GM23338 (cell line): Measurements from ENCODE around the gene NEK10. TPM values are rescaled to one million over a fixed set of nuclear protein-coding genes. Genes with fewer than 3 reads are reported as not detected.

Experiments
- ATAC-seq: fragments of 200-7000 bp; cut with Tn5 transposase; 3 replicates; pipeline ENCODE4 v1.9.1; 2020
- DNase-seq: peaks from one replicate; pipeline ENCODE4 v3.0.0-alpha.2; 2015; ENCODE audit warnings: low spot score
- H2AFZ ChIP-seq: fragments of 200-600 bp; sonication (generic); 2 replicates; pipeline ENCODE4 v1.8.0; 2016; ENCODE audit warnings: antibody characterized with exemption, mild to moderate bottlenecking, moderate library complexity
- H3F3A ChIP-seq: fragments of 200-600 bp; sonication (generic); replicated peaks from 2 replicates; pipeline ENCODE4 v1.8.0; 2017; ENCODE audit warnings: antibody characterized with exemption, mixed run types, low read depth
- H3K27ac ChIP-seq: fragments of 200-600 bp; sonication (generic); 2 replicates; pipeline ENCODE4 v1.6.1; 2016; ENCODE audit warnings: low read depth
- H3K27me3 ChIP-seq: fragments of 200-600 bp; sonication (generic); 2 replicates; pipeline ENCODE4 v1.8.0; 2016; ENCODE audit warnings: mild to moderate bottlenecking, mixed run types, moderate library complexity; ENCODE audit not compliant: insufficient read depth
- H3K36me3 ChIP-seq: fragments of 200-600 bp; sonication (generic); 2 replicates; pipeline ENCODE4 v1.8.0; 2016; ENCODE audit warnings: mild to moderate bottlenecking; ENCODE audit not compliant: insufficient read depth
- H3K4me1 ChIP-seq: fragments of 200-600 bp; sonication (generic); 2 replicates; pipeline ENCODE4 v1.8.0; 2016; ENCODE audit warnings: mild to moderate bottlenecking, moderate library complexity; ENCODE audit not compliant: insufficient read depth
- H3K4me2 ChIP-seq: fragments of 200-600 bp; sonication (generic); 2 replicates; pipeline ENCODE4 v1.7.1; 2017; ENCODE audit warnings: mixed run types
- H3K4me3 ChIP-seq: fragments of 200-600 bp; sonication (generic); 2 replicates; pipeline ENCODE4 v1.6.1; 2016; ENCODE audit warnings: mixed run types
- H3K79me2 ChIP-seq: fragments of 200-600 bp; sonication (generic); replicated peaks from 2 replicates; pipeline ENCODE4 v1.8.0; 2017; ENCODE audit warnings: mild to moderate bottlenecking; ENCODE audit not compliant: insufficient read depth
- H3K9me2 ChIP-seq: fragments of 200-600 bp; sonication (generic); 2 replicates; pipeline ENCODE4 v1.8.0; 2017; ENCODE audit not compliant: insufficient read depth
- H4K20me1 ChIP-seq: fragments of 200-600 bp; sonication (generic); replicated peaks from 2 replicates; pipeline ENCODE4 v1.8.0; 2017; ENCODE audit warnings: mild to moderate bottlenecking; ENCODE audit not compliant: insufficient read depth
- H3K27ac Mint-ChIP-seq: 2 replicates; pipeline ENCODE4 v1.8.0; 2020; ENCODE audit warnings: inconsistent platforms, mild to moderate bottlenecking, moderate library complexity, mixed read lengths
- H3K27me3 Mint-ChIP-seq: 3 replicates; pipeline ENCODE4 v1.8.0; 2022; ENCODE audit warnings: low read depth, mild to moderate bottlenecking, moderate library complexity, mixed read lengths, inconsistent platforms; ENCODE audit not compliant: insufficient read depth, poor library complexity
- H3K36me3 Mint-ChIP-seq: 3 replicates; pipeline ENCODE4 v1.8.0; 2021; ENCODE audit warnings: low read depth, mild to moderate bottlenecking, inconsistent platforms, moderate library complexity, mixed read lengths
- H3K4me1 Mint-ChIP-seq: 3 replicates; pipeline ENCODE4 v1.8.0; 2020; ENCODE audit warnings: mild to moderate bottlenecking, inconsistent platforms, mixed read lengths
- H3K4me3 Mint-ChIP-seq: 3 replicates; pipeline ENCODE4 v1.8.0; 2021; ENCODE audit warnings: moderate library complexity, mild to moderate bottlenecking, inconsistent platforms, mixed read lengths
- H3K9me3 Mint-ChIP-seq: 3 replicates; pipeline ENCODE4 v1.8.0; 2020; ENCODE audit warnings: moderate library complexity, mild to moderate bottlenecking, inconsistent platforms, mixed read lengths
- CTCF ChIP-seq, 2 experiments: fragments of 200-600 bp in 1 of 2; sonication (generic) in 1 of 2; conservative IDR thresholded peaks; 2 replicates each; pipeline versions ENCODE4 v1.5.1 to v1.6.1; 2016 to 2017; ENCODE audit warnings: antibody characterized with exemption in 2 of 2, low read depth in 2 of 2, mild to moderate bottlenecking in 2 of 2, moderate library complexity in 1 of 2
- NANOG ChIP-seq: IDR thresholded peaks from 2 replicates; pipeline ENCODE4 v1.6.1; 2016; ENCODE audit warnings: antibody characterized with exemption, borderline replicate concordance
- ZNF331 ChIP-seq: fragments of 250-450 bp; sonication (Bioruptor Pico); IDR thresholded peaks from 2 replicates; pipeline ENCODE4 v1.5.0; 2020; ENCODE audit warnings: low read depth, mild to moderate bottlenecking, moderate library complexity
- ZNF462 ChIP-seq: fragments of 250-450 bp; sonication (Bioruptor Pico); IDR thresholded peaks from 2 replicates; pipeline ENCODE4 v1.5.0; 2020; ENCODE audit warnings: mild to moderate bottlenecking, moderate library complexity
- polyA plus RNA-seq: library from polyadenylated mRNA; unstranded; fragments of >200 nt; fragmentation: Nextera tagmentation; extraction: Ambion mirVana; gene quantifications from 2 replicates; pipeline ENCODE4 v1.2.1, GENCODE V29; 2016
- total RNA-seq: library from RNA; depleted of rRNA; stranded (reverse); fragments of >200 nt; shearing (Covaris generic); gene quantifications from 2 replicates; pipeline ENCODE4 v1.2.3, GENCODE V29; 2014

NEK10 gene
- total and polyA plus RNA-seq, 2 experiments from 2014 or later, result 0.55 to 2.0 TPM

- peak overlapping the region; percentile 42; the same call in 1 of the 2 replicates for H3K4me2 ChIP-seq
- Mint-ChIP-seq H3K27me3 (peaks cover 2% of the 10 kb centered on the region), H3K27ac (peak overlapping the region; percentile 70), H3K4me3 (peak overlapping the region; percentile 12; the same call in 1 of the 3 replicates), H3K9me3 (no peaks in the 10 kb centered on the region), H3K36me3 (no peaks in the 10 kb centered on the region), H3K4me1 (peaks cover 35% of the 10 kb centered on the region)
- H4K20me1 ChIP-seq, result no peaks in the 10 kb centered on the region
- ATAC-seq (peak; percentile 50), DNase-seq (no peak)
- H2AFZ ChIP-seq, result peak overlapping the region; percentile 92
- peaks cover 27% of the 10 kb centered on the region for H3K4me1 ChIP-seq
- no peaks in the 10 kb centered on the region for H3K36me3 ChIP-seq
- TF ChIP-seq CTCF (conservative IDR thresholded peaks at IDR 0.05; ENCODE audit: low read depth in 2 of 2) (no peak), ZNF331 (CRISPR knock-in tag) (no peak), ZNF462 (CRISPR knock-in tag) (peak; percentile 63; the same call in 1 of the 2 replicates), NANOG (no peak)
- peaks cover 15% of the 10 kb centered on the region for H3K9me2 ChIP-seq
- H3K4me3 ChIP-seq, result no peak overlapping the region
- no peaks in the 10 kb centered on the region; the same call in 1 of the 2 replicates for H3F3A ChIP-seq
- no peak overlapping the region for H3K27ac ChIP-seq
- H3K27me3 ChIP-seq, result no peaks in the 10 kb centered on the region
- no peaks in the 10 kb centered on the region for H3K79me2 ChIP-seq
These were observed 296.2 kb downstream of the NEK10 start for GRCh38 chr3:27072810-27073651.
